GM23338 (cell line): Measurements from ENCODE around the gene HMCN2. TPM values are rescaled to one million over a fixed set of nuclear protein-coding genes. Genes with fewer than 3 reads are reported as not detected.
A peak's percentile ranks its signal among the peaks of the same experiment; 100 is the strongest.

Experiments used
- ATAC-seq: fragments of 200-7000 bp; cut with Tn5 transposase; 3 replicates; pipeline ENCODE4 v1.9.1; 2020
- DNase-seq: peaks from one replicate; pipeline ENCODE4 v3.0.0-alpha.2; 2015; ENCODE audit warnings: low spot score
- H2AFZ ChIP-seq: fragments of 200-600 bp; sonication (generic); 2 replicates; pipeline ENCODE4 v1.8.0; 2016; ENCODE audit warnings: antibody characterized with exemption, mild to moderate bottlenecking, moderate library complexity
- H3F3A ChIP-seq: fragments of 200-600 bp; sonication (generic); replicated peaks from 2 replicates; pipeline ENCODE4 v1.8.0; 2017; ENCODE audit warnings: antibody characterized with exemption, mixed run types, low read depth
- H3K27ac ChIP-seq: fragments of 200-600 bp; sonication (generic); 2 replicates; pipeline ENCODE4 v1.6.1; 2016; ENCODE audit warnings: low read depth
- H3K27me3 ChIP-seq: fragments of 200-600 bp; sonication (generic); 2 replicates; pipeline ENCODE4 v1.8.0; 2016; ENCODE audit warnings: mild to moderate bottlenecking, mixed run types, moderate library complexity; ENCODE audit not compliant: insufficient read depth
- H3K36me3 ChIP-seq: fragments of 200-600 bp; sonication (generic); 2 replicates; pipeline ENCODE4 v1.8.0; 2016; ENCODE audit warnings: mild to moderate bottlenecking; ENCODE audit not compliant: insufficient read depth
- H3K4me1 ChIP-seq: fragments of 200-600 bp; sonication (generic); 2 replicates; pipeline ENCODE4 v1.8.0; 2016; ENCODE audit warnings: mild to moderate bottlenecking, moderate library complexity; ENCODE audit not compliant: insufficient read depth
- H3K4me2 ChIP-seq: fragments of 200-600 bp; sonication (generic); 2 replicates; pipeline ENCODE4 v1.7.1; 2017; ENCODE audit warnings: mixed run types
- H3K4me3 ChIP-seq: fragments of 200-600 bp; sonication (generic); 2 replicates; pipeline ENCODE4 v1.6.1; 2016; ENCODE audit warnings: mixed run types
- H3K79me2 ChIP-seq: fragments of 200-600 bp; sonication (generic); replicated peaks from 2 replicates; pipeline ENCODE4 v1.8.0; 2017; ENCODE audit warnings: mild to moderate bottlenecking; ENCODE audit not compliant: insufficient read depth
- H3K9me2 ChIP-seq: fragments of 200-600 bp; sonication (generic); 2 replicates; pipeline ENCODE4 v1.8.0; 2017; ENCODE audit not compliant: insufficient read depth
- H4K20me1 ChIP-seq: fragments of 200-600 bp; sonication (generic); replicated peaks from 2 replicates; pipeline ENCODE4 v1.8.0; 2017; ENCODE audit warnings: mild to moderate bottlenecking; ENCODE audit not compliant: insufficient read depth
- H3K27ac Mint-ChIP-seq: 2 replicates; pipeline ENCODE4 v1.8.0; 2020; ENCODE audit warnings: inconsistent platforms, mild to moderate bottlenecking, moderate library complexity, mixed read lengths
- H3K27me3 Mint-ChIP-seq: 3 replicates; pipeline ENCODE4 v1.8.0; 2022; ENCODE audit warnings: low read depth, mild to moderate bottlenecking, moderate library complexity, mixed read lengths, inconsistent platforms; ENCODE audit not compliant: insufficient read depth, poor library complexity
- H3K36me3 Mint-ChIP-seq: 3 replicates; pipeline ENCODE4 v1.8.0; 2021; ENCODE audit warnings: low read depth, mild to moderate bottlenecking, inconsistent platforms, moderate library complexity, mixed read lengths
- H3K4me1 Mint-ChIP-seq: 3 replicates; pipeline ENCODE4 v1.8.0; 2020; ENCODE audit warnings: mild to moderate bottlenecking, inconsistent platforms, mixed read lengths
- H3K4me3 Mint-ChIP-seq: 3 replicates; pipeline ENCODE4 v1.8.0; 2021; ENCODE audit warnings: moderate library complexity, mild to moderate bottlenecking, inconsistent platforms, mixed read lengths
- H3K9me3 Mint-ChIP-seq: 3 replicates; pipeline ENCODE4 v1.8.0; 2020; ENCODE audit warnings: moderate library complexity, mild to moderate bottlenecking, inconsistent platforms, mixed read lengths
- EZH2 ChIP-seq: fragments of 200-600 bp; sonication (generic); IDR thresholded peaks from one replicate; pipeline ENCODE4 v1.8.0; 2017; ENCODE audit warnings: antibody characterized with exemption, mild to moderate bottlenecking, low read depth; ENCODE audit not compliant: unreplicated experiment
- JUNB ChIP-seq: IDR thresholded peaks from one replicate; pipeline ENCODE4 v1.6.1; 2016; ENCODE audit warnings: antibody characterized with exemption; ENCODE audit not compliant: unreplicated experiment
- ZNF114 ChIP-seq: fragments of 250-450 bp; sonication (Bioruptor Pico); IDR thresholded peaks from 2 replicates; pipeline ENCODE4 v1.5.0; 2020; ENCODE audit warnings: mild to moderate bottlenecking, moderate library complexity
- polyA plus RNA-seq: library from polyadenylated mRNA; unstranded; fragments of >200 nt; fragmentation: Nextera tagmentation; extraction: Ambion mirVana; gene quantifications from 2 replicates; pipeline ENCODE4 v1.2.1, GENCODE V29; 2016
- total RNA-seq: library from RNA; depleted of rRNA; stranded (reverse); fragments of >200 nt; shearing (Covaris generic); gene quantifications from 2 replicates; pipeline ENCODE4 v1.2.3, GENCODE V29; 2014
- TF ChIP-seq, protein P1 (sequence below), 2 experiments: fragments of 200-600 bp in 1 of 2; sonication (generic) in 1 of 2; conservative IDR thresholded peaks; 2 replicates each; pipeline versions ENCODE4 v1.5.1 to v1.6.1; 2016 to 2017; ENCODE audit warnings: antibody characterized with exemption in 2 of 2, low read depth in 2 of 2, mild to moderate bottlenecking in 2 of 2, moderate library complexity in 1 of 2
- TF ChIP-seq, protein P2 (sequence below): IDR thresholded peaks from one replicate; pipeline ENCODE4 v1.6.1; 2018; ENCODE audit warnings: antibody characterized with exemption; ENCODE audit not compliant: unreplicated experiment
- TF ChIP-seq, protein P3 (sequence below): IDR thresholded peaks from 2 replicates; pipeline ENCODE4 v1.6.1; 2016; ENCODE audit warnings: antibody characterized with exemption

HMCN2 gene
- total and polyA plus RNA-seq, 2 experiments from 2014 or later = 1.3 to 4.7 TPM

DNA sequence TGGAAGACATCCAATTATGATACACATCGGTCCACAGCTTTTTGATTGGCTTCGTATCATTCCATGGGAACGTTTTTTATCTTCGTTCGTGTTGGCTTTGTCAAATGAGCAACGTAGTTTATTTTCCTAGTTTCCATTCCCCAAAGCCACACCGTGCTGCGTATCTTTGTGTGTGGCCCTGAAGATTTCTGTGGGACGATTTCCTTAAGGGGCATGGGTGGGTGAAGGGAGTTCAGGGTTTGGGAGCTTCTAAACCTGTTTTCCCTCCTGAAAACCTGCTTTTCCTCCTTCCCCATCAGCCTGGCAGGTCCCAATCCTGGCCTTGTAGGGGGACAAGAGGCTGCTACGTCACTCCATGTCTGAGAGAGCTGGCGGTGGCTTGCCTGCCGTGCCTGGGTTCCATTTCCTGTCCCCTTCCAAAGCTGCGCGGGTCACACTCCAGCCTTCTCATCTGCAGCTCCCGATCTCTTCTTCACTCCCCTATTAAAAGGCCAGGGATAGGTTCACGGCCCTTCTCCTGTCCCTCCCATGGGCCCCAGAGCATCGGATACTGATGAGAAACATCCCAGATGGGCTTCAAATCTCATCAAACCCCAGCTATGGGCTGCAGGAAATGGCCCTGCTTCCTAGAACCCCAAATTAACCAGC, 155.7 kb downstream of the HMCN2 start (continued):
- TF ChIP-seq EZH2 (no peak), ZNF114 (CRISPR knock-in tag) (no peak), JUNB (no peak)
- TF ChIP-seq, protein P1, sequence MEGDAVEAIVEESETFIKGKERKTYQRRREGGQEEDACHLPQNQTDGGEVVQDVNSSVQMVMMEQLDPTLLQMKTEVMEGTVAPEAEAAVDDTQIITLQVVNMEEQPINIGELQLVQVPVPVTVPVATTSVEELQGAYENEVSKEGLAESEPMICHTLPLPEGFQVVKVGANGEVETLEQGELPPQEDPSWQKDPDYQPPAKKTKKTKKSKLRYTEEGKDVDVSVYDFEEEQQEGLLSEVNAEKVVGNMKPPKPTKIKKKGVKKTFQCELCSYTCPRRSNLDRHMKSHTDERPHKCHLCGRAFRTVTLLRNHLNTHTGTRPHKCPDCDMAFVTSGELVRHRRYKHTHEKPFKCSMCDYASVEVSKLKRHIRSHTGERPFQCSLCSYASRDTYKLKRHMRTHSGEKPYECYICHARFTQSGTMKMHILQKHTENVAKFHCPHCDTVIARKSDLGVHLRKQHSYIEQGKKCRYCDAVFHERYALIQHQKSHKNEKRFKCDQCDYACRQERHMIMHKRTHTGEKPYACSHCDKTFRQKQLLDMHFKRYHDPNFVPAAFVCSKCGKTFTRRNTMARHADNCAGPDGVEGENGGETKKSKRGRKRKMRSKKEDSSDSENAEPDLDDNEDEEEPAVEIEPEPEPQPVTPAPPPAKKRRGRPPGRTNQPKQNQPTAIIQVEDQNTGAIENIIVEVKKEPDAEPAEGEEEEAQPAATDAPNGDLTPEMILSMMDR (conservative IDR thresholded peaks at IDR 0.05; ENCODE audit: low read depth in 2 of 2) = no peak
- TF ChIP-seq, protein P2, sequence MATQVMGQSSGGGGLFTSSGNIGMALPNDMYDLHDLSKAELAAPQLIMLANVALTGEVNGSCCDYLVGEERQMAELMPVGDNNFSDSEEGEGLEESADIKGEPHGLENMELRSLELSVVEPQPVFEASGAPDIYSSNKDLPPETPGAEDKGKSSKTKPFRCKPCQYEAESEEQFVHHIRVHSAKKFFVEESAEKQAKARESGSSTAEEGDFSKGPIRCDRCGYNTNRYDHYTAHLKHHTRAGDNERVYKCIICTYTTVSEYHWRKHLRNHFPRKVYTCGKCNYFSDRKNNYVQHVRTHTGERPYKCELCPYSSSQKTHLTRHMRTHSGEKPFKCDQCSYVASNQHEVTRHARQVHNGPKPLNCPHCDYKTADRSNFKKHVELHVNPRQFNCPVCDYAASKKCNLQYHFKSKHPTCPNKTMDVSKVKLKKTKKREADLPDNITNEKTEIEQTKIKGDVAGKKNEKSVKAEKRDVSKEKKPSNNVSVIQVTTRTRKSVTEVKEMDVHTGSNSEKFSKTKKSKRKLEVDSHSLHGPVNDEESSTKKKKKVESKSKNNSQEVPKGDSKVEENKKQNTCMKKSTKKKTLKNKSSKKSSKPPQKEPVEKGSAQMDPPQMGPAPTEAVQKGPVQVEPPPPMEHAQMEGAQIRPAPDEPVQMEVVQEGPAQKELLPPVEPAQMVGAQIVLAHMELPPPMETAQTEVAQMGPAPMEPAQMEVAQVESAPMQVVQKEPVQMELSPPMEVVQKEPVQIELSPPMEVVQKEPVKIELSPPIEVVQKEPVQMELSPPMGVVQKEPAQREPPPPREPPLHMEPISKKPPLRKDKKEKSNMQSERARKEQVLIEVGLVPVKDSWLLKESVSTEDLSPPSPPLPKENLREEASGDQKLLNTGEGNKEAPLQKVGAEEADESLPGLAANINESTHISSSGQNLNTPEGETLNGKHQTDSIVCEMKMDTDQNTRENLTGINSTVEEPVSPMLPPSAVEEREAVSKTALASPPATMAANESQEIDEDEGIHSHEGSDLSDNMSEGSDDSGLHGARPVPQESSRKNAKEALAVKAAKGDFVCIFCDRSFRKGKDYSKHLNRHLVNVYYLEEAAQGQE = no peak
- TF ChIP-seq, protein P3, sequence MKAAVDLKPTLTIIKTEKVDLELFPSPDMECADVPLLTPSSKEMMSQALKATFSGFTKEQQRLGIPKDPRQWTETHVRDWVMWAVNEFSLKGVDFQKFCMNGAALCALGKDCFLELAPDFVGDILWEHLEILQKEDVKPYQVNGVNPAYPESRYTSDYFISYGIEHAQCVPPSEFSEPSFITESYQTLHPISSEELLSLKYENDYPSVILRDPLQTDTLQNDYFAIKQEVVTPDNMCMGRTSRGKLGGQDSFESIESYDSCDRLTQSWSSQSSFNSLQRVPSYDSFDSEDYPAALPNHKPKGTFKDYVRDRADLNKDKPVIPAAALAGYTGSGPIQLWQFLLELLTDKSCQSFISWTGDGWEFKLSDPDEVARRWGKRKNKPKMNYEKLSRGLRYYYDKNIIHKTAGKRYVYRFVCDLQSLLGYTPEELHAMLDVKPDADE = no peak

DNA sequence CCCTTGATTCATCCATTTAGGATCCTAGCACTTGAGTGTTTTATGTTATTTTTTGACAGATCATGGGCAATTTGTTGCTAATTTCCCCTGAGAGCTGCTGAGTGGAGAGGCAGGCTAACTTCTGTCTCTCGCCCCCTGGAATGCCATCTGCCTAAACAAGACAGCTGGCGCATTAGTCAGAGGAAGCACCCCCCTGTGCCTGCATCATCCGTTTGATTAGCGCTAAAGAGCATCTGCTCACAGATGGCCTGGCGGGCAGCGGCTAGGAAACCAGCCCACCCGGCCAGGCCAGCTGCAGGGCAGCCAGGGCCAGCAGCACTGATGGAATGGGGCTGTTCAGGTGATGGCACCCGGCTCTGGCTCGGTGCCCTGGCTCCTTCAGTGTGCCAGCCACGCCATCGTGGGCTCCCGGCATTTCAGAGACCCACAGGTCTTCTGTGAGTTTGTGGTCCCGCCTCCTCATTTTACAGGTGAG, 156.3 kb downstream of the HMCN2 start:
- Histone ChIP-seq H3K27me3 (no peaks in the 10 kb centered on the region), H3K36me3 (no peaks in the 10 kb centered on the region), H3K4me2 (no peak overlapping the region; the same call in 1 of the 2 replicates), H3F3A (no peaks in the 10 kb centered on the region), H3K79me2 (no peaks in the 10 kb centered on the region), H4K20me1 (no peaks in the 10 kb centered on the region), H3K9me2 (no peaks in the 10 kb centered on the region), H3K4me3 (no peak overlapping the region), H2AFZ (no peak overlapping the region), H3K4me1 (peaks cover 7% of the 10 kb centered on the region; the same call in 1 of the 2 replicates), H3K27ac (no peak overlapping the region)
- Mint-ChIP-seq H3K9me3 (peaks cover 4% of the 10 kb centered on the region), H3K27ac (peak overlapping the region; percentile 34; the same call in 1 of the 2 replicates), H3K4me3 (no peak overlapping the region), H3K36me3 (peaks cover 15% of the 10 kb centered on the region), H3K27me3 (peaks cover 6% of the 10 kb centered on the region), H3K4me1 (peaks cover 24% of the 10 kb centered on the region)
- TF ChIP-seq, protein P2 = no peak
- ATAC-seq (peak; percentile 52), DNase-seq (peak; percentile 60)
